Vagina (tissue), 2 donors: ENCODE data around the gene CEP104. TPM values are rescaled to one million over a fixed set of nuclear protein-coding genes. Genes with fewer than 3 reads are reported as not detected.
"Not testable (repeated sequence)": the region's sequence is repeated elsewhere in the genome, so short reads cannot be mapped to it uniquely, and the experiment has no call there.

Source experiments
- DNase-seq, 2 donors: peaks; one replicate each; pipeline ENCODE4 v3.0.0-alpha.2; 2017; ENCODE audit errors: extremely low spot score in 2 of 2
- H3K27ac ChIP-seq: fragments of 200-600 bp; sonication (generic); one replicate; pipeline ENCODE4 v1.5.1; 2019
- H3K27me3 ChIP-seq: fragments of 200-600 bp; sonication (generic); one replicate; pipeline ENCODE4 v1.5.1; 2019
- H3K36me3 ChIP-seq, 2 donors: fragments of 200-600 bp; sonication (generic); one replicate each; pipeline ENCODE4 v1.5.1; 2017 to 2019
- H3K4me1 ChIP-seq: fragments of 200-600 bp; sonication (generic); one replicate; pipeline ENCODE4 v1.5.1; 2019
- H3K4me3 ChIP-seq, 2 donors: fragments of 200-600 bp; sonication (generic); 1 replicate in 1 of 2; 2 replicates in 1 of 2; pipeline ENCODE4 v1.5.1; 2016 to 2019
- H3K9me3 ChIP-seq: fragments of 200-600 bp; sonication (generic); one replicate; pipeline ENCODE4 v1.5.1; 2019
- CTCF ChIP-seq, 3 experiments: fragments of 450-650 bp in 2 of 3; fragments of 200-600 bp in 1 of 3; sonication (generic) in 1 of 3; IDR thresholded peaks; one replicate each; pipeline ENCODE4 v1.5.1; 2017 to 2019; ENCODE audit warnings: antibody characterized with exemption in 3 of 3, mild to moderate bottlenecking in 2 of 3, moderate library complexity in 2 of 3
- POLR2A ChIP-seq, 2 donors: fragments of 450-650 bp; IDR thresholded peaks; one replicate each; pipeline ENCODE4 v1.6.1; 2017; ENCODE audit warnings: antibody characterized with exemption in 2 of 2, mild to moderate bottlenecking in 2 of 2, moderate library complexity in 2 of 2
- POLR2AphosphoS5 ChIP-seq, 2 donors: sonication (generic); formaldehyde crosslinking; IDR thresholded peaks; one replicate each; pipeline ENCODE4 v1.9.0; 2017; ENCODE audit warnings: antibody characterized with exemption in 2 of 2, mild to moderate bottlenecking in 2 of 2, low read depth in 1 of 2; ENCODE audit not compliant: insufficient read depth in 1 of 2
- intact Hi-C: fragments of 100-400 bp; cut with DNase I; formaldehyde crosslinking; loops from one replicate; pipeline ENCODE4 v1.15.1; 2023
- total RNA-seq: library from RNA; depleted of rRNA; stranded (reverse); fragments of >200 nt; gene quantifications from one replicate; pipeline ENCODE4 v1.2.3, GENCODE V29; 2016

The CEP104 gene
- total RNA-seq, 1 donor from 2014 or later, result 62.9 TPM

GRCh38 chr1:3817138-3817740 lies 39.8 kb downstream of the CEP104 start:
- Histone ChIP-seq H3K36me3 (peaks cover 0 to 43% of the 10 kb centered on the region in 2 donors), H3K27me3 (no peaks in the 10 kb centered on the region), H3K27ac (no peak overlapping the region), H3K4me1 (no peaks in the 10 kb centered on the region), H3K9me3 (no peaks in the 10 kb centered on the region), H3K4me3 (no peak overlapping the region)
- intact Hi-C loops, result no loop called here
- DNase-seq, result no peak
- TF ChIP-seq POLR2A (IDR thresholded peaks at IDR 0.05) (no peak), CTCF (IDR thresholded peaks at IDR 0.05) (no peak), POLR2AphosphoS5 (IDR thresholded peaks at IDR 0.05; ENCODE audit: insufficient read depth in 1 of 2, low read depth in 1 of 2) (no peak)

- H3K9me3 ChIP-seq, result no peaks in the 10 kb centered on the region
- H3K36me3 ChIP-seq, result peaks cover 0 to 36% of the 10 kb centered on the region in 2 donors
- H3K27ac ChIP-seq, result no peak overlapping the region
- TF ChIP-seq CTCF (IDR thresholded peaks at IDR 0.05) (no peak), POLR2A (IDR thresholded peaks at IDR 0.05) (no peak), POLR2AphosphoS5 (IDR thresholded peaks at IDR 0.05; ENCODE audit: insufficient read depth in 1 of 2, low read depth in 1 of 2) (no peak)
- no peak for DNase-seq
- no peaks in the 10 kb centered on the region for H3K4me1 ChIP-seq
- no peak overlapping the region for H3K4me3 ChIP-seq
- no peaks in the 10 kb centered on the region for H3K27me3 ChIP-seq
- intact Hi-C loops, result no loop called here
Measured at GRCh38 chr1:3816331-3817137, 40.5 kb downstream of the CEP104 start.

- H3K4me3 ChIP-seq, result no peak overlapping the region
- TF ChIP-seq POLR2A (IDR thresholded peaks at IDR 0.05) (no peak), POLR2AphosphoS5 (IDR thresholded peaks at IDR 0.05; ENCODE audit: insufficient read depth in 1 of 2, low read depth in 1 of 2) (no peak)
- H3K4me1 ChIP-seq, result no peaks in the 10 kb centered on the region
- intact Hi-C loops, result no loop called here
- no peak for DNase-seq
- H3K36me3 ChIP-seq, result peaks cover 0 to 21% of the 10 kb centered on the region in 2 donors
- no peaks in the 10 kb centered on the region for H3K9me3 ChIP-seq
- no peaks in the 10 kb centered on the region for H3K27me3 ChIP-seq
- no peak overlapping the region for H3K27ac ChIP-seq
Measured at GRCh38 chr1:3814771-3815561, 42.0 kb downstream of the CEP104 start.

GRCh38 chr1:3814065-3814464 lies 42.9 kb downstream of the CEP104 start:
- H3K4me1 ChIP-seq, result no peaks in the 10 kb centered on the region
- DNase-seq, result no peak
- H3K27me3 ChIP-seq, result no peaks in the 10 kb centered on the region
- no peaks in the 10 kb centered on the region for H3K9me3 ChIP-seq
- H3K4me3 ChIP-seq, result no peak overlapping the region
- TF ChIP-seq CTCF (IDR thresholded peaks at IDR 0.05), result no peak
- TF ChIP-seq POLR2AphosphoS5 (IDR thresholded peaks at IDR 0.05; ENCODE audit: insufficient read depth in 1 of 2, low read depth in 1 of 2), result no peak
- intact Hi-C loops, result no loop called here
- peaks cover 0 to 21% of the 10 kb centered on the region in 2 donors for H3K36me3 ChIP-seq
- no peak overlapping the region for H3K27ac ChIP-seq

- no peak overlapping the region for H3K4me3 ChIP-seq
- DNase-seq, result no peak
- TF ChIP-seq POLR2A (IDR thresholded peaks at IDR 0.05) (no peak), POLR2AphosphoS5 (IDR thresholded peaks at IDR 0.05; ENCODE audit: insufficient read depth in 1 of 2, low read depth in 1 of 2) (no peak), CTCF (IDR thresholded peaks at IDR 0.05) (no peak)
- H3K9me3 ChIP-seq, result no peaks in the 10 kb centered on the region
- H3K27me3 ChIP-seq, result no peaks in the 10 kb centered on the region
- H3K36me3 ChIP-seq, result peaks cover 0 to 21% of the 10 kb centered on the region in 2 donors
- intact Hi-C loops, result no loop called here
- H3K27ac ChIP-seq, result no peak overlapping the region
- H3K4me1 ChIP-seq, result no peaks in the 10 kb centered on the region
Measured at GRCh38 chr1:3811595-3811911, 45.5 kb downstream of the CEP104 start.

DNA sequence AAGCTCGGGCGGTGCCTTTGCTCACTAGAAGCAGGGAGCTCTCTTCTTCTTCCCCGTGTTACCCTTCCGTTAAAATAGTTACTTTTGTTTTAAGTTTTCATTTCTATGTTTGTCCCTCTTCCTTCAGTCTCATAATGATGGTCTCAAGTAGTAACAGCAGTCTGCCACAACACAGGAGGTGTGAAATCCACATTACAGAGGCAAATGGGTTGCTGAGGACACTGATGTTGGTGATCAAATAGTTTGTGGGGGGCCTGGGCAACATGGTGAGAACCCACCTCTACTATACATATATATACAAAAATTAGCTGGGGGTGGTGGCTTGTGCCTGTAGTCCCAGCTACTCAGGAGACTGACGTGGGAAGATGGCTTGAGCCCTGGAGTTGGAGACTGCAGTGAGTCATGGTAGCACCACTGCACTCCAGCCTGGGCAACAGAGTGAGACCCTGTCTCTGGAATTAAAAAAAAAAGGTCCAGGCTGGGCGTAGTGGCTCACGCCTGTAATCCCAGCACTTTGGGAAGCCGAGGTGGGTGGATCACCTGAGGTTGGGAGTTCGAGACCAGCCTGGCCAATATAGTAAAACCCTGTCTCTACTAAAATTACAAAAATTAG lies 46.8 kb downstream of the CEP104 start:
- H3K9me3 ChIP-seq, H3K27me3 ChIP-seq, H3K4me3 ChIP-seq, H3K27ac ChIP-seq, H3K4me1 ChIP-seq, DNase-seq, intact Hi-C loops: not testable (repeated sequence)
- H3K36me3 ChIP-seq, result peaks cover 0 to 12% of the 10 kb centered on the region in 2 donors
